HG03442 (cell line): ENCODE data around the gene ANKS1B.

Source experiments
- ATAC-seq: cut with Tn5 transposase; IDR thresholded peaks from one replicate; pipeline ENCODE4 v1.9.1; 2021; ENCODE audit warnings: mild to moderate bottlenecking, moderate library complexity; ENCODE audit not compliant: unreplicated experiment

Gene ANKS1B

DNA sequence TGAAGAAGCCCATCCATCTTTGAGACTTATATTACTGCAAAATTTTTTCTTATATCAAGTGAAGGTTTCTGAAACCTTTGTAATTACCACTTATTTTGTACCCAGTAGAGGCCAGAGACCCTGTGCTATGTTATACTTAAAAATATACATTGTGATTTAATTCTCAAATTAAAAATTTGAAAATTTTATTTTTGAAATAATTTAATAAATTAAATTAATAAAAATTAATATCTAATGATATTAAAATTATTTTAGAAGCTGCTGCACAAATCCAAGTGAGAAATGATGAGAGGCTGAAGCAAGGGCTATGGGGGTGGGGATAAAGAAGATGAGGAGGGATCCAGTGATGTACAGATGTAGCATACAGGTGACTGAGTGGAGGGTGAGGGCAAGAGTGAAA lies 1080.9 kb downstream of the ANKS1B start:
- no peak for ATAC-seq

DNA sequence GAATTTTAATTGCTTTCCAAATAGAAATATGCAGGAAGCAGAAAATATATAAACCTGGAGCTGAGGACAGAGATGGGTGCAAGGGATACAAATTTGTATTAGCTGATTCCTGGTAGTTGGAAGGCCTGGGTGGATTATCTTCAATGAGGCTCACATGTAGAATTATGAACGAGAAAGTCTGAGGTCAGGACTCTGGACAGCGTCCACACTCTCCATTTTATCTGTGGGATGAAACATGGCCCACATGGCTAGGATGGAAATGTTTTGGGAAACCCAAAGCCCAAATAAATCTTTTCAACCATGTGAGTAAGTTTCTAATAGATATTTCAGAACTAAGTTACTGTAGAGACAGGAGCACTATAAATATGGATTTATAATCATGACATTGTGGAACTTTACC lies 1083.5 kb downstream of the ANKS1B start:
- ATAC-seq, result no peak

DNA sequence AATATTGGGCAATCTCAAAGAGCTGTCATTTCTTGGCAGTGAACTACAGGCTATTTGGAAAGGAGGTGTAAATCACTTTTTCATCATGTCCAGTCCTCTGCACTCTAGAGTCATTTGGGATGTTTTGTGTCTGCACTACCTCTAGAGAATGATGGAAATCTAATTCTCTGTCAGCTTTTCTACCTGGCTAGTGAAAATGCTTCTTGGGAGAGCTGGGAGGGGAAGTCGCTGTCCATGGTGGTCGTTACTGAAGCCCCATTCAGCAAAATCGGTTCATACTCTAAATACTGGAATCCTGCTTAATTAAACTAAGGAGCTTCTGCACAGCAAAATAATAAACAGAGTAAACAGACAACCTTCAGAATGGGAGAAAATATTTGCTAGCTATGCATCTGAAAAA lies 1087.8 kb downstream of the ANKS1B start:
- no peak for ATAC-seq

DNA sequence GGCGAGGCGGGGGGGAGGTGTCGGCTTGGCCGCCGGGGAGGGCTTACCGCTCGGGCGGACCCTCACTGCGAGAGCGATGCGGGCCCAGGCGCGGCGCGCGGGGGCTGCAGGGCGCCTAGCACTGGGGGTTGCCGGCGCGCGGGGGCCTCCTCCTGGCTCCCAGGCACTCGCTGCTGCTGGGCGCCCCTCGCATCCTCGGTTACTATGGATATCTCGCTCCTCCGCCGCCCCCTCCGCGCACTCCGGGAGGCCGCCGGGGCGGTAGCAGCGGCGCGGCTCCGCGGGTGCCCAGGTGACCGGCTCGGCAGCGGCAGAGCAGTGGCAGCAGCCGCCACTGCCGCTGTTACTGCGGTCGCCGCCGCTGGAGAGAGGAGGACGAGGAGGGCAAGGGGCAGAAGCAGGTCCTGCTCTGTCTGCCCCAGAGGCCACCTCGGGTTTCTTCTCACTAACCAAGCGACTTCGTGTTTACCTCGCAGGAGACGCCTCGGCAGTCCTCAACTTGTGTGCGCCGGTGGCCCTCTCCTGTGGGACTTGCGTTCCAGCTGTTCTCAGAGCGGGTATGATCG lies 1089.6 kb downstream of the ANKS1B start:
- ATAC-seq, result no peak

DNA sequence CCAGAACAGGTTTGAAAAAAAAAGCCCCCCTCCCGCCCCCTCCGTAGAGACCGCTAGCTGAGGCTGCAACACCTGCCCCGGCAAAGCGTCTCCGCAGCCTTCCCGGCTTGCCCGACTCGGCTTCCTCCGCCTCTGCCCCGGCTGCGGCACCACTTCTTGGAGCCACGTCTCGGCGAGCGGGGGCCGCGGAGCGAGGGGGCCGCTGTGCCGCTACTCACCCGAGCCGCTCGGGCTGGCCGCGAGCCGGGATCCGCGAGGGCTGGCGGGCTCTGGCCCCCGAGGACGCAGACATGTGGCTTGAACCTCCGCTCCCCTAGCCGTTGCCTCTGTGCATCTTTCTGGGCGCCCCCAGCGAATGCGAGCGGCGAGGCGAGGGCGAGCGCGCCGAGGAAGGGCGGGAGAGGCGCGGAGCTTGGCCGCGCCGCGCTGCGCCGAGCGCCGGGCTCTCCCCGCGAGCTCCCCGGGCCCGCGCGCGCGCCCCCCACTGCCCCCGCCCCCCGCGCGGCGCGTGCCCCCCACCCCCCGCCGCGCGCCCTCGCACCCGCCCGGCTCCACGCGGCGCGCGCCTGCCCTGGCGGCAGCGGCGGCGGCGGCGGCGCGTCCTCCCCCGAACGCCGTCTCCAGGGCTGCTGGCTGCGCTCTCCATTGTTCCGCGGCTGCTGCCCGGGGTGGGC lies 1090.2 kb downstream of the ANKS1B start:
- ATAC-seq, result no peak

DNA sequence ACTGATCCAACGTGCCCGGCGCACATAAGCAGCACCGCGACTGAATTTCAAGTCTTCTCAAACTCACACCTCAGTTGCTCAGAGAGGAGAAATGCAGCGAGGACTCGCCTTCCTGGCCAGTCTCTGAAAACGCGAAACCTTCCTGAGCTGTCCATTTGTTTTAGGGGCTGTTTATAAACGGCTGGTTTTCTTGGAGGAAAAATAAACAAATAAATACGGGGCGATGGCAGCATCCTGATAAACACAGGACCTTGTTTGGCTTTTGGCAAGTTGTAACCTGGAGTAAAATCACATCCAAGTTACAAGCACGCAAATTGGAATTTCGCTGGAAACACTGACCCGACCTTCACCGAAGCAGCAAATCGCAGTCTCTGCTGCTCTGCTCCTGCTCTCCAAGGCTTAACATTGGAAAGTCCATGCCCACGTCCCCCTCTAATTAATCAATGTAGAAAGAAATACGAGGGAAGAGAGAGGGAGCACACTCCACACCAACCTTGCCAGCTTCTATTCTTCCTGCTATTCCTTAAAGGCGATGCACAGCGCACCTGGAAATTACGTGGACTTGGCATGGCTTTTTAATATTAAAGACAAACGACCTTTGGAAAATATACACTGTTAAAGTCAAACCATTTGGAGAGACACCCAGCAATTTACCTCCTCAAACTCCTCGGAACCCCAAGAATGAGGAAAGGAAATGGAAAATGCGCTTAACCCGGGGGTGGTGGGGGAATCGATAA lies 1090.9 kb downstream of the ANKS1B start:
- ATAC-seq, result no peak

DNA sequence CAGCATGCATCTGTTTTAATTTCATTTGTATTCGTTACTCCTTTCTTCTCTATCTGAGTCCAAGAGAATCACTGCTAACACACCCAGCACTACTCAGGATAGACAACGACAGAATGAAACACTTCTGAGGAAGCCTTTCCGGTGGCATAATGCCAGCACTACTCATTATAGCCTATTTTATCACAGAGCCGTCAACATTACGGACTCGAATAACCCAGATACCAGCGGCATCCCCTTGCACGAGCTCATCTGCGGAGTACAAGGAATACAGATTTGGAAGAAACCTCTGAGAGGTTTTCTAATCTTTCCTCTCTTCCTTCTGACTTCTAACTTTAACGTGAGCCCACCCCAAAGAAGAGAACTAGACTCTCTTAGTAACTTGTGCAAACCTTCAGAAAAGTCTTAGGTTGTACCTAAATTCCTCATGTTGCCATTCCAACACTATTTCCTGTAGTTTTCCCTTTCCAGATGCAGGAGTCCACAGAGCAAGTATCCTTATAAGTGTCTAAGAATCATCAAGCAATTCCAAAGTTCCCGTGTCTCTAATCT lies 1091.5 kb downstream of the ANKS1B start:
- ATAC-seq, result no peak

DNA sequence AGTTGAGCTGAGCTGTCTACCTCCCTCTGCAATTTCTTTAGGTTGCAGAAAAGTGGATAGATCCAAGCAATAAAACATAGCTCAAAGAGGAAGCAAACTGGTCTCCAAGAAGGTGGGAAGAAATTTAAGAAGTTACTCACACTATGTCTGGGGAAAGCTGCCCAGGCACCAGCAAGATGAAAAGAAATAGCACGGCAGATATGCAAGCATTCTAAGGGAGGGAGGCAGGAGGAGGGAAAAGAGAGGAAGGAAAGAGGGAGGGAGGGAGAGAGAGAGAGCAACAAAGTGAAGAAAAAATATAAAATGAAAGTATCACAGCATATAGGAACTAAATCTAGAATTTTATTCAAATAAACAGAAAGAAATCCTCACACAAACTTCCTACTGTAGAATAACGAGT lies 1099.0 kb downstream of the ANKS1B start:
- no peak for ATAC-seq

DNA sequence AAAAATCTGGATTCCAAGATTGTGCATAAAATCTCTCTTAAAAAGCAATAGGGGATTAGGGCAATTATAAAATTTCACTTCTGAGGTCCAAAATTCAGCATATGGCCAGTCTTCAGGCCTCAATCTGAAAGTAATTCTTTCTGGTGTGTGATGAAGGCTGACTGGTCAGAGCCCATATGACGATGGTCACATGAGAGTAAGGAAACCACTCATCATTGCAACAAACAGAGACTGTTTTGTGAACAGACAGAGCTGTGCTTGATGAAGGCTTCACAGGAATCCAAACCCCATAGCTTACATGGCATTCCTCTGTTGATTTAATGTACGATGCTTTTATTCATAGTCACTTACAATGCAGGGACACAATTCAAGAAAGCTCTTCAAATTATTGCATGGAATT lies 1101.5 kb downstream of the ANKS1B start:
- no peak for ATAC-seq

DNA sequence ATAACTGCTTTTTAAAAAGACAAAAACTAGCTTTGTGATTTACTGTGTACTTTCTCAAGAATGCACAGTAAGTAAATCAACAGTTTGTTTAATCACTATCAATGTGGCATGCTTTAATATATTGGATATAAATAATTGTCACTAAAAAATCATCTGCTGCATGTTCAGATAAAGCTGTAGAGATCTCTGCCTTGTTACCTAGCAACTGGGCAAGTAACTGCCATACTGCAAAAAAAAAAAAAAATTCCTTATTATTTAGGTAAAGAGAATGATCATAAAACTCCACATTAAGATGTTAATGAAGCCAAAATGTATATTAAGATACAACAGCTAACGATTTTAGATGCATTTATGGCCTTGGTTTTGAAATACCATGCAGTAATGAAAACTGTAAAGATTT lies 1102.2 kb downstream of the ANKS1B start:
- no peak for ATAC-seq

DNA sequence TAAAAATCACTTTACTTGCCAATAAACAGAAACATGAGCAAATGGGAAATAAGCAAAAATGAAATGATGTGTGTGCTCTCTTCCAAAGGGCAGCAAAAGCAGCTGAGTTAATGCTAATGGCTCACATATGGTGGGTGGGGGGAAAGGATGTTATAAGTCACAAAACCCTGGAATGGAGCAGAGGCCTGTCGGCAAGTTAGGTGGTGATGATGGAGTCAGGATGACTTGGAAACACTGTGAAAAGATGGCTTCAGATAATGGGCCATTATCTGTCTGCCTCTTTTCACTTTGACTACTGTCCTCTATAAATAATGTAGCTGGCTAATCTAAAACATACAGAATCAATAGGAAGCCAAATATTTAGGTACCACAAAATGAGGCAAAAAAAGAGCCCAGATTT lies 1111.0 kb downstream of the ANKS1B start:
- ATAC-seq, result no peak

DNA sequence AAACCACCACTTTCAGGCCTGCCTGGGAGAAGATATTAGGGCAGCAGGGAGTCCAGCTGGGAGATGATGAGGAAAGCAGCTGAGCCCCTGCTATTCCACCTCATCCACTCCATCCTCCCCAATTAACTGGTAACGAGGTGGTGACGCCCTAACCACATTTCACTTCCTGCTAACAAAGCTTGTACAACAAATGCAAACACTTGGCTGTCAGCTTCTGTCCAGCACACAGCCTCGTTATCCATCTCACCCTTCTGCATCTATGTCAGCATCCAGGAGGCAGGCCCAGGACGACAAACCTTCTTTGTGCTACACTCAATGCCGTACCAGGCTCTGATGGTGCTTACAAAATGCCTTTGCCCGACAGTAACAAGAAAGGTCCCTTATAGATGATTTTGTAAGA lies 1114.2 kb downstream of the ANKS1B start:
- no peak for ATAC-seq

DNA sequence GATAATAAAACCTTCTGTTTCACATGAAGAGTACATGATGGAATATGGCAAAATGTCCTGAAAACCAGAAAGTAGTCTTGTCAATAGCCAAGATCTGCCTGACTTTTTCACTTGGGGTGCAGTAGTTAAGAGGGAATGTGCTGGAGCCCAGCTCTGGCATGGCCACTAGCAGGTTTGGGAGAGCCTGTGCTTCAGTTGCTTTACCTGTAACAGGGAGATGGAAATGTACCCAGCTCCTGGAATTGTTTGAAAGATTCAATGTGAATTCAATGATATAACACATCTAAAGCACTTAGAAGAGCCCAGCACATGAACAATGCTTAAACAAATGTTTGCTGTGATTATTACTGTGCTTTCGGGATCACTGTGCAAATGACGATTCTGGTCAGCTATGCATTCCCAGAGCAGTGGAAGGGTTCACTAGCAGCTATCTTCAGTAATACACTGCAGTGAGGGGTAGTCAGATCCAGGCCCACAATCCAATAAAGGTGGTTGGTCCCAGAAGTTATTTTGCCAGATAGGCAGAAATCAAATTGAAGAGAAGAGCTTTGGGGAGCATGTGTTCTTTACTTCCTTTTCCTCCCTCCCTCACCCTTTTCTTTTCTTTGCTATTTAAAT lies 1114.7 kb downstream of the ANKS1B start:
- ATAC-seq, result no peak

DNA sequence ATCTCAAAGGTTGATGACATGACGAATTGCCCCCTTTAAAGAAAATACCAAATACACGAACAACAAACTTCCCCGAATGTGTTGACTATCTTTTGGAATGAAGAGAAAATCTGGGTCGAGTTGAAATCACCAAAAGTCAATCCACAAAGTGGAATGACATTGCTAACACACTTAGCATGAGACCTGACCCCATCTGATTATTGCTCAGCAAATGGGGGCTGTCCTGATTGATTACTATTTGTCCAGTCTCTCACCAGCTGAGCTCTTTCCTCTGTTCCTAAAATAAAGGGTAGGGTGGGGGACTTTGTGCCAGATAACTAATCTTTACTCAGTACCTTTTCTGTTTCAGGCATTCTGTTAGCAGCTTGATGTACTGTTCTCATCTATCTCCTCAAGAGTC lies 1116.2 kb downstream of the ANKS1B start:
- no peak for ATAC-seq

DNA sequence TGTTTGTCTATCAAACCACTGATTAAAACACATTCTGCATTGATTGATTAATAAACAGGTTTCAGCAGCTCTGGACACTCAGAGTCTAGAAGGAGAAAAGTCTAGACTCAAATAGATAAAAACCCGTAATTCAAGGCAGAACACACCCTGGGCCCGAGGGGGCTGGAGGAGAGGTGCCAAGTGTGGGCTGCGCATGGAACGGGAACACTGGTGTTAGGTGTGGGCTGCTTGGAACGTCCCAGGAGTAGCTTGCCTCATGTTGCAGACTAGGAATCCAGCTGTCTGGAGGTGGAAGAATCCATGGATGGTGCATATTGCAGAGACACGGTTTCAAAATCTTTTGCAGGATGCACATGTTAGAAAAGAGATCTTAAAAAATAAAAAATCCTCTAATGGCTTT lies 1116.7 kb downstream of the ANKS1B start:
- ATAC-seq, result no peak

DNA sequence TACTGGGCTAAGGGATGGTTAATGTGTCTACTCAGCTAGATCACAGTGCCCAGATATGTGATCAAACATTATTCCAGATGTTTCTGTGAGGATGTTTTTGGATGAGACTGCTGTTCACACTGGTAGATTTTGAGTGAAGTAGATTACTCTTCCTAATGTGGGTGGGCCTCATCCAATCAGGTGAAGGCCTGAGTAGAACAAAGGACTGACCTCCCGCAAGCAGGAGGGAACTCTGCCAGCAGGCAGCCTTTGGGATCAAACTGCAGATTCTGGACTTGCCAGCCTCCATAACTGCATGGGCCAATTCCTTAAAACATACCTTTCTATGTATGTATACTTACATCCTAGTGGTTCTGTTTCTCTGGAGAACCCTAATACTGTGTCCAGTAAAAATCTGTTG lies 1120.4 kb downstream of the ANKS1B start:
- ATAC-seq, result no peak

DNA sequence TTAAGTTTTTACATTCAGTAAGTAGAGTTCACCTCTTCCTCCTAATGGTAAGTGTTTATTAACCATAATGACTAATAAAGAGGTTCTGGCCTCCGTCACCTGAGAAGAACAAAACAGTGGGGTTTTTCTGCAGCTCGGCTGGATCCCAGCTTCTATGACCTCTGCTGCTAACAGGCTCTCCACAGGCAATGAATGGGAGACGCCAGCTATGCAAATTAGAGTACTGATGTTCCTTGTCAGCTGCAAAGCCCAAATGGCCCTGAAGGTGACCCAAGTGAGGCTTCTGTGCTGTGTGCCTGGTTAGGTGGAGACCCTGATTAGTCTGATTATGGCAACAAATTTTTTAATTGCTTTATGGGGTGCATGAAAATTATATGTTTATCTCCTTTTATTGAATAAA lies 1121.6 kb downstream of the ANKS1B start:
- ATAC-seq, result no peak

DNA sequence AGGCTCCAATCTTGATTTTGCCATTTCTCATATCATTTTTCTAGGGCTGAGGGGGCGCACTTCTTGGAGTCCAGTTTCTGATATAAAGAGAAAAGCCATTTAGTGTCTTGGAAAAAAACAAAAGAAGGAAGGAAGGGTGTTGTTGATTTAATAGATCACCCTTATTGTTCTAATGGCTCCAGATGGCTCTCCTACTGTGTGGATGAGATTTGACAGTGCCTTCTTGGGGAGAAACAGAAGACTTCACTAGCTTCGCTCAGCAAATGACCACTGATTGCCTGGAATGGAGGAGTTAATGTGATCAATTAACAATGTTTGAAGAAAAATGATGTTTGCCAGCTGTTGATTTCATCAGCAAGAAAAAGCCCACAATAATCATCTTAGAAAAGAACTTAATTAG lies 1123.5 kb downstream of the ANKS1B start:
- ATAC-seq, result no peak

DNA sequence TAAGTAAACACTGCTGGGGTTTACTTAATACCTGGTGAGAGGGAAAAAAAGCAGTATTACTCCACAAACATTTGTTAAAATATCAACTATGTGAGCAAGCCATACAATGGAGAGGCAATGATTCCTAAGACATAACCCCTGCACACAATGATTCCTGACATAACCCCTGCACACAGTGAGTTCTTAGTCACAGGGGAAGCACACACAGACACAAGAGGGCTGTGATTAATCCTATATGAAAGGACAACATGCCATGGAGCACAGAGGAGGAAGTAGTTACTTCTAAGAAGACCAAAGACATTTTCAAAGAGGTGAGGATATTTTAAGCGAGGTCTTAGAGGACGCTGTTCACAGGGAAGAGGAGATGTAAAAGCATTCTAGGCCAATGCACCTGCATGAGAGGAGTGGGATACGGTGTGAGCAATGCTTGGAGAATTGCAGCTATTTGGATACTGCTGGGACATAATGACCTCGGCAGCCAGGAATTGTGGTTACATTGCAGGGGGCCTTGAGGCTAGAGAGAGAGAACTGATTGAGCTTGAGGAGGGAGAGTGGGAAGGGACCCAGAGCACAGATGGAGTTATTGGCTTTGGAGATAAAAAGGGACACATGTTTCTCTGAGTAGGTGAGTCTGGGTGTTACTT lies 1127.7 kb downstream of the ANKS1B start:
- ATAC-seq, result no peak

DNA sequence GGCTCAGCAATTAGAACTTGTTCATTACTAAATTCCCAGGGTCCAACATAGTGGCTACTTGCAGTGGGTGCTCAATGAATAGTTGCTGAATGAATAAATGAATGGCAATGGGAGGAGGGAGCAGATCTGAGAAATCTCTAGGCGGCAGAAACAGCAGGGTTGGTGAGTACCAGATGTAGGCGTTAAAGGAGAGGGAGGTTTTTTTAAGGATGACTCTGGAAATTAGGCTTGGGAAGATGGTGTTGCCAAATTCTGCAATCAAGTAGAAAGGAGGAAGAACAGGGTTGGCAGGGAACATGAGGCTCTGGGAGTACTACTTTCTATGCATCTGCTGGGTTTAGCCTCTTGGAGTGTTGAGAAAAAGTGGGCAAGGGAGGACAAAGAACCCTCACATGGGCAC lies 1132.6 kb downstream of the ANKS1B start:
- no peak for ATAC-seq

DNA sequence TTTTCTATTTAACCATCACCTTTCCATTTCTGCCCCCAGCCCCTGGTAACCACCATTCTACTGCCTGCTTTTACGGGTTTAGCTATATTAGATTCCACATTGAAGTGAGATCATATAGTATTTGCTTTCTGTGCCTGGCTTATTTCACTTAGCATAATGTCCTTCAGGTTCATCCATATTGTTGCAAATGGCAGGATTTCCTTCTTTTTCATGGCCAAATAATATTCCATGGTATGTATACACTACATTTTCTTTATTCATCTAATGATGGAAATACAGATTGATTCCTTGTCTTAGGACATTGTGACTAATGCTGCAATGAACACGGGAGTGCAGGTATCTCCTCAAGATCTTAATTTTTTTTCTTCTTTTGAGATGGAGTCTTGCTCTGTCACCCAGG lies 1137.5 kb downstream of the ANKS1B start:
- ATAC-seq, result no peak
